ENCODE results near the gene ADRA2C. TPM values are rescaled to one million over a fixed set of nuclear protein-coding genes. Genes with fewer than 3 reads are reported as not detected.

ADRA2C gene
- total RNA-seq, 1 experiment from 2014 or later: 2.4 TPM

DNA sequence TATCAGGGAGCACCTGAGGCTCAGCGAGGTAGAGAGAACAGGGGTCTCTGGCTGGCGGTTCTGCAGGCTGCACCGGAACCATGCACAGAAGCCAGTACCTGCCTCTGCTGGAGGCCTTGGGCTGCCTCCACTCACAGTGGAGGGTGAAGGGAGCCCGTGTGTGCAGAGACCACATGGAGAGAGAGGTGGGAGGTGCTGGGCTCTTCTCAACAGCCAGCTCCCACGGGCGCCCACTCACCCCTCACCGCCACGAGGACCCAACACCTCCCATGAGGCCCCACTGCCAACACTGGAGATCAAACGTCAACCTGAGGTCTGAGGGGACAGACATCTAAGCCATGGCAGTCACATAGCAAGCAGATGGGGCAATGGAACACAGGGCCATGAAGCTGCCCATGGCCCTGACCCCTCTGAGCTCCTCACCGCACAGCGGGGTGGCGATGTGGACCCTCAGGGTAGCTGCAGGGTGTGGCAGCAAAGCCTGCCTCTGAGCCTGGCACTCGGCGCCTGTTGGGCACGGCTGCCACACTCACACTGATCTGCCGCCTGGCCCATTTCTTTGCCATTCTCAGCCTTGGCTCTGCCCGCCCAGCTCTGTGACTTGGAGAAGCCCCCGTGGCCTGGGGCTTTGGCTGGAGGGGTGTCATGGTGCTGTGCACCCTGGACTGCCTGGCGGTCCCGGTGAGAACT, 44.8 kb downstream of the ADRA2C start:
- Mint-ChIP-seq H3K27ac (ENCODE audit: unreplicated experiment) (no peak overlapping the region), H3K4me3 (ENCODE audit: low read depth, unreplicated experiment) (no peak overlapping the region), H3K27me3 (ENCODE audit: unreplicated experiment) (peaks cover 37% of the 10 kb centered on the region), H3K4me1 (ENCODE audit: low read depth, unreplicated experiment) (no peaks in the 10 kb centered on the region), H3K36me3 (ENCODE audit: insufficient read depth, unreplicated experiment) (no peaks in the 10 kb centered on the region), H3K9me3 (ENCODE audit: low read depth, unreplicated experiment) (no peaks in the 10 kb centered on the region)
- DNase-seq: no peak
- intact Hi-C loops (cut with micrococcal nuclease; ENCODE audit: unreplicated experiment): no loop called here
- CTCF ChIA-PET: no interaction called here
- no TSS peak for BruUV-seq (replicated peaks)
- TF ChIP-seq, protein P1, sequence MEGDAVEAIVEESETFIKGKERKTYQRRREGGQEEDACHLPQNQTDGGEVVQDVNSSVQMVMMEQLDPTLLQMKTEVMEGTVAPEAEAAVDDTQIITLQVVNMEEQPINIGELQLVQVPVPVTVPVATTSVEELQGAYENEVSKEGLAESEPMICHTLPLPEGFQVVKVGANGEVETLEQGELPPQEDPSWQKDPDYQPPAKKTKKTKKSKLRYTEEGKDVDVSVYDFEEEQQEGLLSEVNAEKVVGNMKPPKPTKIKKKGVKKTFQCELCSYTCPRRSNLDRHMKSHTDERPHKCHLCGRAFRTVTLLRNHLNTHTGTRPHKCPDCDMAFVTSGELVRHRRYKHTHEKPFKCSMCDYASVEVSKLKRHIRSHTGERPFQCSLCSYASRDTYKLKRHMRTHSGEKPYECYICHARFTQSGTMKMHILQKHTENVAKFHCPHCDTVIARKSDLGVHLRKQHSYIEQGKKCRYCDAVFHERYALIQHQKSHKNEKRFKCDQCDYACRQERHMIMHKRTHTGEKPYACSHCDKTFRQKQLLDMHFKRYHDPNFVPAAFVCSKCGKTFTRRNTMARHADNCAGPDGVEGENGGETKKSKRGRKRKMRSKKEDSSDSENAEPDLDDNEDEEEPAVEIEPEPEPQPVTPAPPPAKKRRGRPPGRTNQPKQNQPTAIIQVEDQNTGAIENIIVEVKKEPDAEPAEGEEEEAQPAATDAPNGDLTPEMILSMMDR (IDR thresholded peaks at IDR 0.05; ENCODE audit: unreplicated experiment): no peak

DNA sequence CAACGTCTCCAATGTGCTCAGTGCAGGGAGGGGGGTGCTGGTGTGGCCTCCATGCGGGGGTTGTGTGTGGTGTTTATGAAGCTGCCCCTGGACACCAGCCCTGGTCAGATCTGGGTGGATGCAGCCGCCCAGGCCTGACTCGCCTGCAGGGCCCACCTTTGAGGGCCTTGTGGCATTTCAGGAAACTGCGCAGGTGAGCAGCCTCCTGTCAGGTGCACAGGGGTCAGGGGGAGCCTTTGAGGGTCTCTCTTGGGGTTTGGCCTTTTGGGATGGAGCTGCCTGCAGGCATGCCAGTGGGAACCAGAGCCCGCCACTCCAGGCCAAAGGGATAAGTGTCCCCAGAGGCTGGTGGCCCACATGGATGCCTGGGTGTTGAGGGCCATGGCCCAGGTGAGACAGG, 45.4 kb downstream of the ADRA2C start:
- no TSS peak for BruUV-seq (replicated peaks)
- no peak for DNase-seq
- Mint-ChIP-seq H3K27ac (ENCODE audit: unreplicated experiment) (no peak overlapping the region), H3K4me3 (ENCODE audit: low read depth, unreplicated experiment) (no peak overlapping the region), H3K4me1 (ENCODE audit: low read depth, unreplicated experiment) (no peaks in the 10 kb centered on the region), H3K36me3 (ENCODE audit: insufficient read depth, unreplicated experiment) (no peaks in the 10 kb centered on the region), H3K27me3 (ENCODE audit: unreplicated experiment) (peaks cover 34% of the 10 kb centered on the region), H3K9me3 (ENCODE audit: low read depth, unreplicated experiment) (no peaks in the 10 kb centered on the region)
- intact Hi-C loops (cut with micrococcal nuclease; ENCODE audit: unreplicated experiment): no loop called here
- CTCF ChIA-PET: no interaction called here
- TF ChIP-seq, protein P1 (IDR thresholded peaks at IDR 0.05; ENCODE audit: unreplicated experiment): no peak

DNA sequence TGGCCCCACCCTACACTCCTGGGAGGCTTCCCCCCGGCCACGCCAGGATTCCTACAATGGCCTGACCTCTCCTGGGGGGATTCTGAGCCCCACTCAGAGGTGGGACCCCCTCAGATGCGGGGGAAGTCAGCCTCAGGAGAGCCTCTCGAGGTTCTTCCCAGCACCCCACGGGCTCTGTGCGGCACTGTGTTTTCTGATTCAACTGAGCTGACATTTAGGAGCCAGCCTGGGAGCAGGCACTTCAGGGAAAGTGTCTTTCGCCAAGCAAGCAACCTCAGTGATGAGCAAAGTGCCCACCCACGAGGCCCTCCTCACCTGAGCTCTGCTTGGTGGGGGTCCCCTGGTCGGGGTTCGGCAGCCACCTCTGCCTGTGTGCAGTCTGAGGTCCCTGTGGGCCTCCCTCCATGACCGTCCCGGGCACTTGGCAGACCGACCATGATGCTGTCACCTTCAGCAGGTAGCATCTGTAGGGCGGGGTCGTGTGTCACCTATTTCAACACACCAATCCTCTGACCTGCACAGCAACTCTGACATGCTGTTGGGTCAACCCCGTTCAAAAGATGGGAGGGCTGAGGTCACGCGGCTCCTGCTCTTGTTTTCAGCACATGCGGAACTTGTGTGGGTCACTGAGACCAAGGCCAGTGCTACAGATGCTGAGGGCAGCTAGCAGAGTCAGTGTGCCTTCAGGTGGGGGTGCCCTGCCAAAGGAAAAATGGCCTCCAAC, 46.2 kb downstream of the ADRA2C start:
- no peak for DNase-seq
- H3K4me3 Mint-ChIP-seq (ENCODE audit: low read depth, unreplicated experiment): no peak overlapping the region
- peaks cover 26% of the 10 kb centered on the region for H3K27me3 Mint-ChIP-seq (ENCODE audit: unreplicated experiment)
- no peaks in the 10 kb centered on the region for H3K4me1 Mint-ChIP-seq (ENCODE audit: low read depth, unreplicated experiment)
- BruUV-seq (replicated peaks): no TSS peak
- H3K27ac Mint-ChIP-seq (ENCODE audit: unreplicated experiment): no peak overlapping the region
- intact Hi-C loops (cut with micrococcal nuclease; ENCODE audit: unreplicated experiment): no loop called here
- CTCF ChIA-PET: no interaction called here
- no peaks in the 10 kb centered on the region for H3K9me3 Mint-ChIP-seq (ENCODE audit: low read depth, unreplicated experiment)
- no peaks in the 10 kb centered on the region for H3K36me3 Mint-ChIP-seq (ENCODE audit: insufficient read depth, unreplicated experiment)
- TF ChIP-seq, protein P1 (IDR thresholded peaks at IDR 0.05; ENCODE audit: unreplicated experiment): no peak

DNA sequence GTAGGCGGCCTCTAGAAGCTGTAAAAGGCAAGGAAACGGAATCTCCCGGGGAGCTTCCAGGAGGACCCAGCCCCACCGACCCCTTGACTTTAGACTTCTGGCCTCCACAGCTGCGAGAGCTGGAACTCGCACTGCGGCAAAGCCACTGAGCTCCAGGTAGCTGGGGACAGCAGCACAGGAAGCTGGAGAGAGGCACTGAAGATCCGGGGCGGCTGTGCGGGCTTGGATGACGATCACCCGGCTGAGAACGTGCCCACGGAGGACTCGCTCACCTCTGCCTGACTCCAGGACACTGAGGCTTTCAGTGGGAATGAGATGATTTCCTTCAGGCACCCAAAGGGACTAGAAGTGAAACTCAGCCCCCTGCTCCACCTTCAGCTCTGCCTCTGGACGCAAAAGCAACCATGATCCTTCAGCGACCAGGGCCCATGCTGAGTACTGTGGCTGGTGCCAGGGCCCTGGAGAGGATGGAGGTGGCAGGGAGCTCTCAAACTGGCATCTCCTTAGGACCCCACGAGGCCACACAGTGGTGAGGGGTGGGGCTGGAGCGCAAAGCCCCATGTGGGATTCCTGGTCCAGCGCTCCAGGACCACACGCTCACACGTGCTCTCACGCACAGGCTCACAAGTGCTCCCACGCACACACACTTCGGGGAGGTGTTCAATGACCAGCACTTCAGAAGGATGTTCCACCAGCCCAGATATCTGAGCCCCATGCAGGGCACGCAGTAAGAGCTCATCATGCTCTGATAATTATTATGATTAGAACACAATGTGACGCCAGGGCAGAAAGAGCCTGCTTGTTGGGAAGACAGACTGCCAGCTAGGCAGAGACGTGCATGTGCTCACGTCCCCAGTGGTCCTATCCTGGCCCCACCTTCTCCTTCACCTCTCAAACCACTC, 47.2 kb downstream of the ADRA2C start:
- Mint-ChIP-seq H3K36me3 (ENCODE audit: insufficient read depth, unreplicated experiment) (no peaks in the 10 kb centered on the region), H3K4me3 (ENCODE audit: low read depth, unreplicated experiment) (no peak overlapping the region), H3K4me1 (ENCODE audit: low read depth, unreplicated experiment) (no peaks in the 10 kb centered on the region), H3K27ac (ENCODE audit: unreplicated experiment) (no peak overlapping the region), H3K9me3 (ENCODE audit: low read depth, unreplicated experiment) (no peaks in the 10 kb centered on the region), H3K27me3 (ENCODE audit: unreplicated experiment) (peaks cover 26% of the 10 kb centered on the region)
- CTCF ChIA-PET: no interaction called here
- TF ChIP-seq, protein P1 (IDR thresholded peaks at IDR 0.05; ENCODE audit: unreplicated experiment): no peak
- DNase-seq: no peak
- no TSS peak for BruUV-seq (replicated peaks)
- intact Hi-C loops (cut with micrococcal nuclease; ENCODE audit: unreplicated experiment): no loop called here

Data from Calu3 (cell line).